ENCODE measurements around the gene CLMN. TPM values are rescaled to one million over a fixed set of nuclear protein-coding genes. Genes with fewer than 3 reads are reported as not detected.

Gene CLMN
- total and polyA plus RNA-seq, 7 experiments from 2014 or later, result 0.43 to 6.8 (median 0.70) TPM

GRCh38 chr14:95240859-95241813 lies 78.6 kb downstream of the CLMN start:
- no peak for ATAC-seq
- ChIA-PET CTCF (no interaction called here), POLR2A (no interaction called here)
- peaks cover 0 to 5% (median 4%) of the 10 kb centered on the region in 5 donors for H3K27me3 Mint-ChIP-seq
- no peaks in the 10 kb centered on the region for H3K9me3 ChIP-seq (ENCODE audit: control insufficient read depth in 2 of 3, low read length in 3 of 3)
- DNase-seq, result no peak
- no peak overlapping the region for H3K27ac Mint-ChIP-seq
- no peaks in the 10 kb centered on the region for H3K36me3 ChIP-seq (ENCODE audit: control insufficient read depth in 2 of 3, insufficient read depth in 3 of 3, low read length in 3 of 3)
- H3K4me1 Mint-ChIP-seq, result peaks cover 0 to 2% (median 0%) of the 10 kb centered on the region in 7 donors
- no peak overlapping the region for H3K4me3 ChIP-seq (ENCODE audit: low read length)
- H3K4me1 ChIP-seq (ENCODE audit: control insufficient read depth in 2 of 2, insufficient read depth in 2 of 2, low read length in 2 of 2), result no peaks in the 10 kb centered on the region
- intact Hi-C loops (cut with micrococcal nuclease), result no loop called here
- H3K36me3 Mint-ChIP-seq, result peaks cover 0 to 6% (median 0%) of the 10 kb centered on the region in 5 donors
- H3K27ac ChIP-seq (ENCODE audit: low read depth, low read length), result no peak overlapping the region
- no peak overlapping the region for H3K4me3 Mint-ChIP-seq
- H3K9me3 Mint-ChIP-seq, result peaks cover 0 to 9% (median 4%) of the 10 kb centered on the region in 11 donors
- H3K27me3 ChIP-seq (ENCODE audit: control insufficient read depth in 2 of 2, insufficient read depth in 2 of 2, low read length in 2 of 2), result no peaks in the 10 kb centered on the region

- Mint-ChIP-seq H3K27me3 (peaks cover 0 to 5% (median 2%) of the 10 kb centered on the region in 5 donors), H3K36me3 (peaks cover 0 to 3% (median 0%) of the 10 kb centered on the region in 5 donors), H3K4me1 (peaks cover 0 to 2% (median 0%) of the 10 kb centered on the region in 7 donors), H3K9me3 (peaks cover 0 to 9% (median 3%) of the 10 kb centered on the region in 11 donors), H3K4me3 (no peak overlapping the region), H3K27ac (no peak overlapping the region)
- intact Hi-C loops (cut with micrococcal nuclease), result no loop called here
- no peaks in the 10 kb centered on the region for H3K36me3 ChIP-seq (ENCODE audit: control insufficient read depth in 2 of 3, insufficient read depth in 3 of 3, low read length in 3 of 3)
- H3K4me3 ChIP-seq (ENCODE audit: low read length), result no peak overlapping the region
- H3K27ac ChIP-seq (ENCODE audit: low read depth, low read length), result no peak overlapping the region
- H3K9me3 ChIP-seq (ENCODE audit: control insufficient read depth in 2 of 3, low read length in 3 of 3), result no peaks in the 10 kb centered on the region
- ATAC-seq, result no peak
- DNase-seq, result no peak
- H3K27me3 ChIP-seq (ENCODE audit: control insufficient read depth in 2 of 2, insufficient read depth in 2 of 2, low read length in 2 of 2), result no peaks in the 10 kb centered on the region
- CTCF ChIA-PET, result interaction anchor here (0.6 kb wide), 1 partner anchor 40 kb away, joined by 4 read pairs; no protein-coding TSS in a partner anchor
- POLR2A ChIA-PET, result no interaction called here
- H3K4me1 ChIP-seq (ENCODE audit: control insufficient read depth in 2 of 2, insufficient read depth in 2 of 2, low read length in 2 of 2), result no peaks in the 10 kb centered on the region
Measured at GRCh38 chr14:95238487-95239298, 81.0 kb downstream of the CLMN start.

DNA sequence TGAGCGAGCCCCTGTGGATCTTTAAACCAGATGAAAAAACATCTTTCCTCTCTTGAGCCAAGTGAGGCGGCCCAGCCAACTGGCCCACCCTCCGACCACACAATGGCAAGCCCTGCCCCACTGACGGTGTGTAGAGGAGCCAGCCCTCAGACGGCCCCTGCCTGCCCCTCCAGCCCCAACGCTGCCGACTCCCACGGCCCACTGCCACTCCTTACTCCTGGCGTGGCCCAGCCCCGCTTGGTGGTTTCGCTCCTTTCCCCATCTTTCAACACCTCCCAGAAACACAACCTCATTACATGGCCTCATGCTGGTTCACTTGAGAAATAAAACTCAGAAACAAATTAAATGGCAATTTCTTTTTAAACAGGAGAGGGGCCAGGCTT lies 81.8 kb downstream of the CLMN start:
- CTCF ChIA-PET, result no interaction called here
- Histone ChIP-seq H3K36me3 (ENCODE audit: control insufficient read depth in 2 of 3, insufficient read depth in 3 of 3, low read length in 3 of 3) (no peaks in the 10 kb centered on the region), H3K9me3 (ENCODE audit: control insufficient read depth in 2 of 3, low read length in 3 of 3) (no peaks in the 10 kb centered on the region), H3K4me1 (ENCODE audit: control insufficient read depth in 2 of 2, insufficient read depth in 2 of 2, low read length in 2 of 2) (no peaks in the 10 kb centered on the region), H3K27ac (ENCODE audit: low read depth, low read length) (no peak overlapping the region), H3K27me3 (ENCODE audit: control insufficient read depth in 2 of 2, insufficient read depth in 2 of 2, low read length in 2 of 2) (no peaks in the 10 kb centered on the region), H3K4me3 (ENCODE audit: low read length) (no peak overlapping the region)
- intact Hi-C loops (cut with micrococcal nuclease), result no loop called here
- POLR2A ChIA-PET, result no interaction called here
- Mint-ChIP-seq H3K27me3 (peaks cover 0 to 7% (median 5%) of the 10 kb centered on the region in 5 donors), H3K36me3 (peaks cover 0 to 3% (median 0%) of the 10 kb centered on the region in 5 donors), H3K4me3 (no peak overlapping the region), H3K27ac (no peak overlapping the region), H3K9me3 (peaks cover 0 to 9% (median 3%) of the 10 kb centered on the region in 11 donors), H3K4me1 (peaks cover 0 to 2% (median 0%) of the 10 kb centered on the region in 7 donors)
- ATAC-seq (no peak), DNase-seq (no peak)

DNA sequence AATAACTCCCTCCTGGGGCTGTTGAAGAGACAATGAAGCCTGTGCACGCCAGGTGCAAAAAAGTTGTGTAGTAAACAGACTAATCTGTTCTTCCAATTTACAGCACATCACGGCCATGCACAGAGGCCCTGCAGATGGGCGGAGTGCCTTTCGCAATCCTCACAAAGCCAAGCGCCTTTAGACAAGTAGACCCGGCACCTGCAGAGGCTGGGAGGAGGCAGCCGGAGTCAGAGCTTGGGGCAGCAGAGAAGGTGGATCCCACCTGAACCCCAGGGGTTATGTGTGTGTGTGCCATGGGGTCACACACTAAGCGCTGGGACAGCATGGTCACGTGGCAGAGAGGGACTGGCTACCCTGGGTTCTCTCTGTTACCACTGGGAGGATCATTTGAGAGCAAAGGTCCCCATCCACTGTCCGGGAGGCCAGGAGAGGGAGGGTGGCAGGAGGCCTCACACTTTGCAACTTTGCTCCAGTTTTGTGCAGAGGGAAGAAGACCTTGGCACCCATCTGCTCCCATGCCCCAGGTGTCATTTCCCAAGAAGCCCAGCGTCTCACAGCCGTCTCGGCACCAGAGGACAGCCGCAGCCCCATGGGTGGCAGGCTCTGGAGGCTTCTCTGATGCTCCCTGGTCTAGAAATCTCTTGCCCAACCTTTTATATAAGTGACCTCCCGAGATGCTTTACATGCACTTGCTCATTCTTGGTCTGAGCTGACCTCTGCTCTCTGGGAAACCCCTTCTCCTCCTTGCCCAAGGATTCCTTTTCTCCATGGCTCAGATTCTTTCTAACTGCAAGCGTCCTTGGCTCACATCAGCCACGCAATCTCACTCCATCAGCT lies 82.4 kb downstream of the CLMN start:
- intact Hi-C loops (cut with micrococcal nuclease), result no loop called here
- no peak for ATAC-seq
- H3K27me3 Mint-ChIP-seq, result peaks cover 0 to 7% (median 5%) of the 10 kb centered on the region in 5 donors
- no peaks in the 10 kb centered on the region for H3K4me1 ChIP-seq (ENCODE audit: control insufficient read depth in 2 of 2, insufficient read depth in 2 of 2, low read length in 2 of 2)
- no peak overlapping the region for H3K27ac ChIP-seq (ENCODE audit: low read depth, low read length)
- H3K4me3 Mint-ChIP-seq, result no peak overlapping the region
- POLR2A ChIA-PET, result no interaction called here
- H3K27me3 ChIP-seq (ENCODE audit: control insufficient read depth in 2 of 2, insufficient read depth in 2 of 2, low read length in 2 of 2), result no peaks in the 10 kb centered on the region
- H3K9me3 Mint-ChIP-seq, result peaks cover 0 to 9% (median 3%) of the 10 kb centered on the region in 11 donors
- H3K4me3 ChIP-seq (ENCODE audit: low read length), result no peak overlapping the region
- H3K9me3 ChIP-seq (ENCODE audit: control insufficient read depth in 2 of 3, low read length in 3 of 3), result no peaks in the 10 kb centered on the region
- DNase-seq, result no peak
- H3K36me3 Mint-ChIP-seq, result peaks cover 0 to 3% (median 0%) of the 10 kb centered on the region in 5 donors
- peaks cover 0 to 2% (median 0%) of the 10 kb centered on the region in 7 donors for H3K4me1 Mint-ChIP-seq
- H3K36me3 ChIP-seq (ENCODE audit: control insufficient read depth in 2 of 3, insufficient read depth in 3 of 3, low read length in 3 of 3), result no peaks in the 10 kb centered on the region
- CTCF ChIA-PET, result no interaction called here
- H3K27ac Mint-ChIP-seq, result no peak overlapping the region

GRCh38 chr14:95236221-95236620 lies 83.5 kb downstream of the CLMN start:
- Histone ChIP-seq H3K4me1 (ENCODE audit: control insufficient read depth in 2 of 2, insufficient read depth in 2 of 2, low read length in 2 of 2) (no peaks in the 10 kb centered on the region), H3K4me3 (ENCODE audit: low read length) (no peak overlapping the region), H3K27me3 (ENCODE audit: control insufficient read depth in 2 of 2, insufficient read depth in 2 of 2, low read length in 2 of 2) (no peaks in the 10 kb centered on the region), H3K9me3 (ENCODE audit: control insufficient read depth in 2 of 3, low read length in 3 of 3) (no peaks in the 10 kb centered on the region), H3K27ac (ENCODE audit: low read depth, low read length) (no peak overlapping the region), H3K36me3 (ENCODE audit: control insufficient read depth in 2 of 3, insufficient read depth in 3 of 3, low read length in 3 of 3) (no peaks in the 10 kb centered on the region)
- Mint-ChIP-seq H3K27ac (no peak overlapping the region), H3K36me3 (peaks cover 0 to 3% (median 0%) of the 10 kb centered on the region in 5 donors), H3K4me3 (no peak overlapping the region), H3K27me3 (peaks cover 0 to 7% (median 5%) of the 10 kb centered on the region in 5 donors), H3K9me3 (peaks cover 0 to 9% (median 3%) of the 10 kb centered on the region in 11 donors), H3K4me1 (peaks cover 0 to 2% (median 0%) of the 10 kb centered on the region in 7 donors)
- ChIA-PET CTCF (no interaction called here), POLR2A (no interaction called here)
- ATAC-seq (no peak), DNase-seq (no peak)
- intact Hi-C loops (cut with micrococcal nuclease), result no loop called here

GRCh38 chr14:95235767-95236166 lies 83.9 kb downstream of the CLMN start:
- H3K9me3 ChIP-seq (ENCODE audit: control insufficient read depth in 2 of 3, low read length in 3 of 3), result no peaks in the 10 kb centered on the region
- peaks cover 0 to 7% (median 5%) of the 10 kb centered on the region in 5 donors for H3K27me3 Mint-ChIP-seq
- ChIA-PET POLR2A (no interaction called here), CTCF (no interaction called here)
- no peak overlapping the region for H3K27ac Mint-ChIP-seq
- no peak overlapping the region for H3K27ac ChIP-seq (ENCODE audit: low read depth, low read length)
- peaks cover 0 to 3% (median 0%) of the 10 kb centered on the region in 5 donors for H3K36me3 Mint-ChIP-seq
- DNase-seq, result no peak
- H3K4me3 Mint-ChIP-seq, result no peak overlapping the region
- no peaks in the 10 kb centered on the region for H3K27me3 ChIP-seq (ENCODE audit: control insufficient read depth in 2 of 2, insufficient read depth in 2 of 2, low read length in 2 of 2)
- peaks cover 0 to 9% (median 3%) of the 10 kb centered on the region in 11 donors for H3K9me3 Mint-ChIP-seq
- no peak overlapping the region for H3K4me3 ChIP-seq (ENCODE audit: low read length)
- no peaks in the 10 kb centered on the region for H3K36me3 ChIP-seq (ENCODE audit: control insufficient read depth in 2 of 3, insufficient read depth in 3 of 3, low read length in 3 of 3)
- intact Hi-C loops (cut with micrococcal nuclease), result no loop called here
- ATAC-seq, result no peak
- no peaks in the 10 kb centered on the region for H3K4me1 ChIP-seq (ENCODE audit: control insufficient read depth in 2 of 2, insufficient read depth in 2 of 2, low read length in 2 of 2)
- peaks cover 0 to 2% (median 0%) of the 10 kb centered on the region in 7 donors for H3K4me1 Mint-ChIP-seq
